Stimulated activated CD4-positive, alpha-beta T cell treated with anti-CD3 and anti-CD28 coated beads, Interleukin-12 subunit alpha, Interleukin-12 subunit beta, amount 100 ng/mL, for 4 hours (primary cell): Measurements from ENCODE around the gene ZNF609.
A peak's percentile ranks its signal among the peaks of the same experiment; 100 is the strongest.

Source experiments
- DNase-seq: peaks from one replicate; pipeline ENCODE4 v3.0.0-alpha.2; 2020

ZNF609 gene

GRCh38 chr15:64507293-64507802, 47.0 kb downstream of the ZNF609 start:
- peak; percentile 21 for DNase-seq

GRCh38 chr15:64507845-64508244, 47.5 kb downstream of the ZNF609 start:
- no peak for DNase-seq

- DNase-seq, result no peak
Observed at GRCh38 chr15:64513823-64514222, 53.4 kb downstream of the ZNF609 start.

DNA sequence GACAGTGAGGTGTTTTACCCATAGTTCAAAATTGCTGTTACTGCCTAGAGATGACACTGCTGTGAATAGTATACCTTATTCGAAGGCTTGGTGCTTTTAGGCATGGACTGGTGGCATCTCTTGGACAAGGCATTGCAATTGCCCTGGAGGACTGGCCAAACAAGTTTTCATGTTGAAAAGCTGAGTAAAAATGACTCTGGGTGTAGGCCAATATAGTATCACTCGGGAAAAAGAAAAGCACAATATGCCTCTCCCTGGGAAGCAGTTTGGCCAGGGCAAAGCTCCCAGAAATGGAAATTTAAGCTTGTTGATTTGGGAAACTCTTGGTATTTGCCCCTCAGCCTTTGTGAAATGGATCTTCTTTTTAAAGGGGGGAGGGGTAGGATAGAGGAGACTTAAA, 54.8 kb downstream of the ZNF609 start:
- no peak for DNase-seq

DNA sequence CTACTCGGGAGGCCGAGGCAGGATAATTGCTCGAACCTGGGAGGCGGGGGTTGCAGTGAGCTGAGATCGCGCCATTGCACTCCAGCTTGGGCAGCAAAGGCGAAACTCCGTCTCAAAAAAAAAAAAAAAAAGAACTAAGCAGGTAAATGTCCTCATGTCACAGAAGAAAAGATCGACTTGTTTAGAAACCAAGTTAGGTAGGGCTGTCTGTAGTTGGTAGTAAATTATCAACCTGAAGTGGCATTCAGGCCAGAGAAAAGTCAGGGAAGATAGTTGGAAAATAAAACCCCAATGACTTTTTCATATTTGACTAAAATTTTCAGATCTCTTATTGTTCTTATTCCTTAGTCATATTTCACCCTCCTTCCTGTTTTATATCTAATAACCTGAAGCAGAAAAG, 55.4 kb downstream of the ZNF609 start:
- no peak for DNase-seq

GRCh38 chr15:64519897-64520296, 59.5 kb downstream of the ZNF609 start:
- no peak for DNase-seq

DNA sequence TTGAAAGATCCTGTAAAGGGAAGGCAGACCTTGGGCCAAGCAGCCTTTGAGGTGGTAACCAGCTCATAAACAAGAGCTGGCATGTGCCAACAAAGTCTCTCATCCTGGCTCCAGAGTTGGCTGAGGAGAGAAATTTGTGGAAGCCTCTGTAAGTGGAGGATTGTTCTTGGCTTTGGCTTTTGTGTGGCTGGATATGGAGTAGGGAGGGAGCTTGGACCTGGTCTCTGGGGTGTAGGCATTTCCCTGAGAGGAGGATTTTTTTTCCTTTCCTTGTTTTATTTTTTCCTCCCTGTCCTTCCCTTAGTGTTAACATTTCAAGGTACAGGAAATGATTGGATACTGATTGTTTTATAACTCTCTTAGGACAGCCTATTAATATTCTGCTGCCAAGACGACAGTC, 60.8 kb downstream of the ZNF609 start:
- DNase-seq, result no peak

- DNase-seq, result no peak
Observed at GRCh38 chr15:64521726-64522164, 61.4 kb downstream of the ZNF609 start.

DNA sequence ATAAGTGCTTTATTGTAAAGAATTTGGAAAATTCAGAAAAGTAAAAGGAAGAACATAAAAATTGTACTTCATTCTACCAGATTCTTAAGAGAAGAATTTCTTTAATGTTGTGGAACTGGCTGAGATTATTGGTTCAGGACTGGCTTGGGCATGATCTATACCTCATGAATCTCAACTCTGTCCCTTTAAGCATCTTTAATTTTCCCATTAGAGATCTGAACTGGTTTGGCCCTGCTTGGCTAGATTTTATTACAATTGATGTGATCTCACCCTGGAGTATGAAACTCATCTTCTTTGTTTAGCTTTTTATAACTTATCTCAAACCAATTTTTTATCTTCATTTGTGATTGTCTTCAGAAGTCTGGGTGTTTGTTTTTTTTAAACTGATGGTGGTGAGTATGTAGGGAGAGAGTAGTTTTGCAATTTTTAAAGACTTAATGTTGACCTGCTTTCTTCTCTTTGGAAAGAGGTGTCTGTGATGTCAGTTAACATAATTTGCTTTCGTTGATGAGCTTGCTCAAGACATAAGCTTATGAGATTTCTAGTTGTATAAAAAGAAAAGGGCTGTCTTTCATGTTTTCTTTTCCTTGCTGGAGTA, 61.9 kb downstream of the ZNF609 start:
- DNase-seq, result no peak

DNA sequence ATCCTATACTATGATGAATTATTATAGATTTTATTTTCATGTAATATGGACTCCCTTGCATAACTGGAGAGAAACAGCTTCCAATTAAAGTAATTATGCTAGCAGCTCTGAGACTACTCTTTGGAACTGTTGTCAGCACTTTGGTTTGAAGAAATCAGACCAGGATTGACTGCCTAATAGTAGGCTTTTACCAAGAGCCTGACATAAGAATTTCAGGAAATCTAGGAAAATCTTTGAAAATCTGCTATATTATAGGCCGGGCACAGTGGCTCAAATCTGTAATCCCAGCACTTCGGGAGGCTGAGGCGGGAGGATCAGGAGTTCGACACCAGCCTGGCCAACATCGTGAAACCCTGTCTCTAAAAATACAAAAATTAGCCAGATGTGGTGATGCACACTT, 62.9 kb downstream of the ZNF609 start:
- DNase-seq, result no peak

GRCh38 chr15:64524778-64525177, 64.4 kb downstream of the ZNF609 start:
- DNase-seq, result no peak

- no peak for DNase-seq
Observed at GRCh38 chr15:64525828-64526530, 65.6 kb downstream of the ZNF609 start.

DNA sequence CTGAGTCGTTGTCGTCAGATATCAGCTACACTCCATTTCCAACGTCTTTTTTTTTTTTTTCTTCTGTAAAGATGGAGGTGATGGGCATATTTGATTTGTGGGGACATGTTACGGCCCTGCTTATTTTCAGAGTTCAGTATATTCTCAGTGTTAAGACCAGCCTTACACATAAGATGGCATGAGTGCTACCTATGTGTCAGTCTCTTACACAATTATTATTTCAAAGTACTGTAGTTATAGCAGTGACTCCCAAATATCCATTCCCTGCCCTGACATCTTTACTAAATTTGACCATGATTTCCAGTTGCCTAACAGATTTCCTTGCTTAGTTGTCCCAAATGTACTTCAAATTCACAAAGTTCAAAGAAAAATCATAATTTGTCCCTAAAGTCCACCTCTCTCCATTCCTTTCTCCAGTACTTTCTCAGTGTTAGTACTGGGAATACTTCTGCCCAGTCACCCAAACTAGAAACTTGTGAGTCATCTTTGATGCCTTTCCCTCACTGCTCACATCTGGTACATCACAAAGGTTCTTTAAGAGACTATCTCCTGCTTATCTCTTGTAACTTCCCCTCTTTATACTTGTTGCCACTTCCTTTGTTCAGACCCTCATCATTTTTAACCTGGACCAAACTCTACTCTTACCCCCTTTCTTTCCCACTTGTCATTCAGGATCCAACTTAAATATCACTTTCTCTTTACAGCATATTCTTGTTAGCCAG, 67.0 kb downstream of the ZNF609 start:
- no peak for DNase-seq

- no peak for DNase-seq
Observed at GRCh38 chr15:64528871-64529270, 68.5 kb downstream of the ZNF609 start.

GRCh38 chr15:64530472-64530871, 70.1 kb downstream of the ZNF609 start:
- no peak for DNase-seq

GRCh38 chr15:64530918-64531317, 70.5 kb downstream of the ZNF609 start:
- DNase-seq, result no peak

- DNase-seq, result no peak
Observed at GRCh38 chr15:64532521-64533315, 72.3 kb downstream of the ZNF609 start.

- DNase-seq, result no peak
Observed at GRCh38 chr15:64535460-64536243, 75.3 kb downstream of the ZNF609 start.

DNA sequence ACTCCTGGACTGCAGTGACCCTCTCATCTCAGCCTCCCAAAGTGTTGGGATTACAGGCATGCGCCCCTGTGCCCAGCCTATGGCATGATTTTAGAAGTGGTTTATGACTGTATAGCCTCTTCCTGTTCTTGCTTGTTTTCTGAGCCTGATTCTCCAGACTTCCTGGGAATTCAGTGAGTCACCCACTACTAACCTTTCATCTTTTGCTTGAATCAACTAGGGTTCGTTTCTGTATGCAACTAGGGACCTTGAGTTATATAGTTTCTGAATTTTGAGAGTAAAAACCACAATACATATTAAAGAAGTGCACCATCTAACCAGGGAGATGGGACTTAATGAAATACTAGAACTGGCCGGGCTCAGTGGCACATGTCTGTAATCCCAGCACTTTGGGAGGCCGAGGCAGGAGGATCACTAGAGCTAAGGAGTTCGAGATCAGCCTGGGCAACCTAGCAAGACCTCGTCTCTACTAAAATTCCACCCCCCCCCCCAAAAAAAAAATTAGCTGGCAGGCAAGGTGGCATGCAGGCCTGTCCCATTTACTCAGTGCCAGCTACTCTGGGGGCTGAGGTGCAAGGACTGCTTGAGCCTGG, 76.0 kb downstream of the ZNF609 start:
- no peak for DNase-seq

DNA sequence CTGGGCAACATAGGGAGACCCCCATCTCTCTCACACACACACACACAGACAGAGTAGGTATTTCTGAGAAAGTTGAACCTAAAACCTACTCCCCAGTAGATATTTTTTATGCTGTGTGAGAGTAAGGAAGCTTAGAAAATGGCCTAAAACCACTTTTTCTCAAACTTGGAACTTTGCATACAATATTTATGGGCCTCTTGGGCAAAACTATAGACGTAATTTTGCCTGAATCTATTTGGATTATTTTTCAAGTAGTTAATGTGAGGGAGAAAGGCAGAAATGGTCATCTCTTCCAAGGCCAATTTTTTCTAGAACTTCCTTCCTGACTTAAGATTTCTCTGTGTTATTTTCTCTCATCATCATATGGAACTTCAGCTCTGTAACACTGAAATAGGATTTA, 81.7 kb downstream of the ZNF609 start:
- no peak for DNase-seq

- DNase-seq, result no peak
Observed at GRCh38 chr15:64544450-64544849, 84.1 kb downstream of the ZNF609 start.

- no peak for DNase-seq
Observed at GRCh38 chr15:64547275-64547674, 86.9 kb downstream of the ZNF609 start.
